ENCODE measurements around the gene GON4L.
"Not testable (repeated sequence)": the region's sequence is repeated elsewhere in the genome, so short reads cannot be mapped to it uniquely, and the experiment has no call there.

Gene GON4L

GRCh38 chr1:155873860-155874259, 16.8 kb upstream of the GON4L start:
- DNase-seq = peak in 1 of 10 donors; percentile 73
- intact Hi-C loops (cut with DNase I) = loop anchor here (5.0 kb wide), 1 partner anchor 103 kb away; the partner anchor contains the start of gene ARHGEF2

DNA sequence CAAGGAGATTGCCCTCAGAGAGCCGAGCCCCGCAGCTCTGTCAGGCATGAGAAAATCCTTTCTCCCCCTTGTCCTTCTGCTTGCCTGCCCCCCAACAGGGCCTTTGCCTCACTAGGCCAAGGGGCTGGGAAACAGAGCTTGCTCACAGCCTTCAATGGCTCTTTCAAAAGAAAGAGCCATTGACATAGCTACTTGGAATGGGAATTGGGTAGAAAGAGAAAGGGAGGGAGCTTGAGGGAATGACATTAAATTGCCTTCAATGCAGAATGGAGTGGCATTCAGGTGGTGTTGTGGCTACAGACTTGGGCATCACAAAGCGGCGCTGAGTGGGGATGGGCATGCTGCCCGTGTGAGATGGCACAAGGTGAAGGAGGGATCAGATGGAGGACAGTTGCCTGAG, 15.5 kb upstream of the GON4L start:
- DNase-seq = peak; percentile 28 to 91 (median 44)
- intact Hi-C loops (cut with DNase I) = loop anchor here (5.0 kb wide), 1 partner anchor 105 kb away; the partner anchor contains the start of gene ARHGEF2

GRCh38 chr1:155871390-155871789, 14.4 kb upstream of the GON4L start:
- peak; percentile 81 to 98 (median 90) for DNase-seq
- intact Hi-C loops (cut with DNase I) = loop anchor here (5.0 kb wide), 1 partner anchor 106 kb away; the partner anchor contains the start of gene ARHGEF2

DNA sequence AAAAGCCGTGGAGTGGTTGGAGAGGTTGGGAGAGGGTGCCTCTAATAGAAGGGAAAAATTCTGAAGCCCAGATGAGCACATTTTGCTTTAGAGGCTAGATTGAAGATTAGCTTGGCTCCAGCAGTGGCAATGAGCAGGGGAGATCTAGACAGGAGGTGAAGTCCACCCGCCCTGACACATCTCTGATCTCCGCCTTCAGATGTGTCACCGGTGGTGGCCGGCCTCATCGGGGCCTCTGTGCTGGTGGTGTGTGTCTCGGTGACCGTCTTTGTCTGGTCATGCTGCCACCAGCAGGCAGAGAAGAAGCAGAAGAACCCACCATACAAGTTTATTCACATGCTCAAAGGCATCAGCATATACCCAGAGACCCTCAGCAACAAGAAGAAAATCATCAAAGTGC, 10.8 kb upstream of the GON4L start:
- intact Hi-C loops (cut with DNase I) = no loop called here

DNA sequence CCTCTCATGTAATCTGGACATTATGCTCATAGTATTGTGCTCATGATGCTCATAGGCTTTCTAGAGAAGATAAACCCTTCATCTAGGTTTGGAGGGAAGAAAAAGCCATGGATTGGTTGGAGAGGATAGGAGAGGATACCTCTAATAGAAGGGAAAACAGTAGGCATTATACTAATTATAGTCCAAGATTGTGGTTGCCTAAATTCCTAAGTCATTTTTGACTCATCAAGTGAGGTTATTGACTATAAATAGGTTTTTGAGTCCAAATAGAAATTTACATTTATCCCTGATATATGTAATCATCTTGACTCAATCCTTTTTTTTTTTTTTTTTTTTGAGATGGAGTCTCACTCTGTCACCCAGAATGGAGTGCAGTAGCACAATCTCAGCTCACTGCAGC, 7.4 kb upstream of the GON4L start:
- intact Hi-C loops (cut with DNase I) = no loop called here

More for the DNA sequence above, 10.8 kb upstream of the GON4L start:
- DNase-seq = no peak

GRCh38 chr1:155861896-155862295, 4.9 kb upstream of the GON4L start:
- DNase-seq = no peak
- intact Hi-C loops (cut with DNase I) = no loop called here

More for the DNA sequence above, 7.4 kb upstream of the GON4L start:
- DNase-seq = no peak

GRCh38 chr1:155860970-155861510, 4.0 kb upstream of the GON4L start:
- no peak for DNase-seq
- intact Hi-C loops (cut with DNase I) = no loop called here

DNA sequence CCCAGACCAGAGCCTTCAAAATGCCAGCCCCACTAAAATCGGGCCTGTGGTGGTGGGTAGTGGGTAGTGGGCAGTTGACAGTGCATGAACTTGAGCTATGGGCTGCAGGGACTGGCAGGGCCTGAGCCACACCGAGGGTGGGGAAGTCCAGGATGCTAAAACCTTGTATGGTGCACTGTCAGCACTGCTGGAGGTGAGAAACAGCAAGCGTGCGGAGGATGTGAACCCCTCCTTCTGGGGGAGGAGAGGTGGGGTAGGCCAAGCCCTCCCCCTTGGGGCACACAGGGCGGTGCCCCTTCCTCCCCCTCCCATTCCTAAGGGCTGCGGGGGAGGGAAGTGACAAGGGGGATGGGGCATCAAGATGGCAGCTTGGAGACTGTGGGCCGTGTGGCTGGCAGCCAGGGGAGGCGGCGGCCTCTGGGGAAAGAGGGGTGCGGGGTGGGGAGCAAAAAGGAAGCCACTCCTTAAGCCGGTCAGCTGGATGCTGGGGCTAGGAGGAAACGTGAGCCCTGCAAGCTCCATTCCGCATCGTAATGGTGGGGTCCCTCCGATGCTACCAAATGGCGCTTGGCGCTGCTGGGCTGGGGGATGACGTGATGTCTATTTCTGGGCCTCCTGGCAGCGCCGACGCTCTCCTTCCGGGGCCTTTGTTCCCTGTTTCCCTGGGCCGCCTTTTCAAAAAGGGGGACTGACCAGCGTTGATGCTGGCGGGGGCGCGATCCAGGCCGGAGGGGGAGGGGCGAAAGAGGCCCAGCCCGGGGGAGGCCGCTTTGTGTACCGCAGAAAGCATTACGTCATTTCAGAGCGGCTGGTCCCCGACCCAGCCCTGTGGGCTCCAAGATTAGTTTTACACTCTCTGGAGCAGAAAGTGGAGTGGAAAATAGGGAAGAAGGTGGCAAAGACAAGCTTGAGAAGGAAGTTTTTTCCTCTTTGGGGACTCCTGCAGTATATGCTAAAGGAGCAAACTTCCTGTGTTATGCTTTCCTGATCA, 3.2 kb upstream of the GON4L start:
- intact Hi-C loops (cut with DNase I) = loop anchor here (2.0 to 5.0 kb wide), 2 partner anchors 75 to 127 kb away; partner anchors contain the start of gene KHDC4
- DNase-seq = peak; percentile 82 to 98 (median 89)

GRCh38 chr1:155859234-155859829, 2.3 kb upstream of the GON4L start, which contains the start of gene SYT11:
TSS of gene SYT11 (plus strand) at chr1:155859567. CDS start at chr1:155859762, 195 bp downstream.
- peak; percentile 93 to 99 (median 94) for DNase-seq
- intact Hi-C loops (cut with DNase I) = loop anchor here (2.0 to 5.0 kb wide), 2 partner anchors 75 to 128 kb away; partner anchors contain the start of gene KHDC4

- intact Hi-C loops (cut with DNase I) = loop anchor here (2.0 to 5.0 kb wide), 2 partner anchors 76 to 128 kb away; partner anchors contain the start of gene KHDC4
- no peak for DNase-seq
Observed at GRCh38 chr1:155858800-155859233, 1.8 kb upstream of the GON4L start.

DNA sequence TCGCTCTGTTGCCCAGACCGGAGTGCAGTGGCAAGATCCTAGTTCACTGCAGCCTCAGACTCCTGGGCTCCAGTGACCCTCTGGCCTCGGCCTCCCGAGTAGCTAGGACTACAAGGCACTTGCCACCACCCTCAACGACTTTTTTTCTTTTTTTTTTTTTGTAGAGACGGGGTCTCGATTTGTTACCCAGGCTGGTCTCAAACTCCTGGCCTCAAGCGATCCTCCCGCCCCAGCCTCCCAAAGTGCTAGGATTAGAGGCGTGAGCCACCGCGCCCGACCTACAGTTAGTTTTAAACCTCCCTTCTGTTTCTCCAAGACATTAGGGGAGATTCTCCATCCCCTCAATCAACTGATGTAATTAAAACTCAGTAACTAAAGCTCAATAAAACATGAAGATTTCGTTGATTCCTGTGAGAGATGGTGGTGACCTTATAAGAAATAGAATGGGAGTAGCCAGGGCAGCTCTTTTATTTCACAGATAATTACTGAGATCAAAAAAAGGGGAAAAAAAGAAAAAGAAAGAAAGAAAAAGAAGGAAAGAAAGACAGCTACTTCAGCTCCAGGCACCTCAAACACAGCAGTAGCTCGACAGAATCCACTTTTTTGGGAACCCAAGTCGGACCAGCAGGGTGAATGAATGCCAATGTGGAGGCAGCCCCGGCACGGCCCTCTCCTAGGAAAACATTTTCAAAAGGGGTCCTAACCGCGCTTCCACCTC, 598 bp downstream of the GON4L start:
- intact Hi-C loops (cut with DNase I) = loop anchor here (2.0 to 5.0 kb wide), 2 partner anchors 54 to 131 kb away; partner anchors contain the start of gene RIT1
- DNase-seq = no peak

DNA sequence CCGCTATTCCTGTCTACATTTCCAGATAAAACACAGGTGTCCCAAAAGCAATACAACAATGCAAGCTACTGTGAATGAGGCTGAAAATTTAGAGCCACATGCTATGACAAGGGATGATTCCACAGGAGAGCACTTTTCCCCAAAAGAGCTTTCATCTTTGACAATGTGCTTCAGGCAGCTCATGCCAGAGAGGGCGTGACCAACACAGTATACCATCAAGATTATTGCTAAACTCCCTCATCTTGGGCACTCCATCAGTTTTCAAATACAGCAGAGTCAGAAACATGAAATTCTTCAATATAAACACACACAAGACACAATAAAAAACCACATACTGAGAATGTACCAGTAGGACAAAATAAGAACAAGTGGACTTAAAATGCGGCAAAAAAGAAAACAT, 6.7 kb downstream of the GON4L start:
- intact Hi-C loops (cut with DNase I) = no loop called here
- DNase-seq = no peak

- no peak for DNase-seq
- intact Hi-C loops (cut with DNase I) = no loop called here
Observed at GRCh38 chr1:155847823-155848529, 9.0 kb downstream of the GON4L start.

- no peak for DNase-seq
- intact Hi-C loops (cut with DNase I) = no loop called here
Observed at GRCh38 chr1:155844860-155845421, 12.1 kb downstream of the GON4L start.

- no peak for DNase-seq
- intact Hi-C loops (cut with DNase I) = no loop called here
Observed at GRCh38 chr1:155840386-155840785, 16.6 kb downstream of the GON4L start.

DNA sequence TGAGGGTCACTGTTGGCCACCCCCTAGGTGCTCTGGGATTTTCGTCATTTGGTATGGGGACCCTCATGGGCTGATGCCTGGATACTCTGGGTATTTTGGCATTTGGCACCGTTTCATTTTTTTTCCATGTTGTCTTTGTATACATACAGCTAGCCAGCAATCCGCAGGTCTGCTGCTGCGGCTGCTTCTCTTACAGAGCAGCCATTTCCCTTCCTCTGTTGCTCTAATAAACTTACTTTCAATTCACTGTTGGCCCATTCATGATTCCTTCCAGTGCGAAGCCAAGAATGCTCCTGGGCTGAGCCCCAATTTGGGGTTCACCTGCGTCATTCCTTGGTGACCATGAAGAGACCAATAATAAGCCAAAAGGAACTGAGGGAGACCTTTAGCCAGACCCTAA, 21.5 kb downstream of the GON4L start:
- intact Hi-C loops (cut with DNase I) = no loop called here
- no peak for DNase-seq

DNA sequence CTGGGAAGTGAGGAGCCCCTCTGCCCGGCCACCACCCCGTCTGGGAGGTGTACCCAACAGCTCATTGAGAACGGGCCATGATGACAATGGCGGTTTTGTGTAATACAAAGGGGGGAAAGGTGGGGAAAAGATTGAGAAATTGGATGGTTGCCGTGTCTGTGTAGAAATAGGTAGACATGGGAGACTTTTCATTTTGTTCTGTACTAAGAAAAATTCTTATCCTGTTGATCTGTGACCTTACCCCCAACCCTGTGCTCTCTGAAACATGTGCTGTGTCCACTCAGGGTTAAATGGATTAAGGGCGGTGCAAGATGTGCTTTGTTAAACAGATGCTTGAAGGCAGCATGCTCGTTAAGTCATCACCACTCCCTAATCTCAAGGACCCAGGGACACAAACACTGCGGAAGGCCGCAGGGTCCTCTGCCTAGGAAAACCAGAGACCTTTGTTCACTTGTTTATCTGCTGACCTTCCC, 22.1 kb downstream of the GON4L start:
- DNase-seq; intact Hi-C loops (cut with DNase I): not testable (repeated sequence)

DNA sequence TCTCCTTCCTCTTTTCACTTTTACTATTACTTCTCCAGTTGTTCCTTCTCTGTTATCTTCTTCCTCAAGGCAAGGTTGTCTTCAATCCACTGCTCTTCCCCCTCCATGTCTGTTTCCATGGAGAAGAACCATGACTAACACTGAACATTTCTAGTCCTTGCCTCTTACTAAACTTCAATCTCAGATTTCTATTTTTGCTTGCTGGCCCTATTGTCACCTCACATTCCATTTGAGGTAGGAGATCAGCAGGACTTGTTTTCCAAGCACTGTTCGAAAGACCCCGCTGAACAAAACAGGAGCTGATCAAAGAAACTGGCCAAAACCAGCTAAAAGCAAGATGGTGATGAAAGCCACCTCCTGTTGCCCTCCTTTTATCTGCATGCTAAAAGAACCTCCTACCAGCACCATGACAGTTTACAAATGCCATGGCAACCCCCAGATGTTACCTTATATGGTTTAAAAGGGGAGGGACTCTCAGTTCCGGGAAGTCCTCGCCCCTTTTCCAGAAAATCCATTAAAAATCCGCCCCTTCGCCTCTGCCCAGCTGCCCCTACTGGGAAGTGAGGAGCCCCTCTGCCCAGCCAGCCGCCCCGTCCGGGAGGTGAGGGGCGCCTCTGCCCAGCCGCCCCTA, 22.6 kb downstream of the GON4L start:
- no peak for DNase-seq

More for the DNA sequence above, 22.6 kb downstream of the GON4L start:
- intact Hi-C loops (cut with DNase I) = no loop called here

Measured in posterior cingulate gyrus (tissue), 11 donors.